ENCODE results near the gene APP.

Gene APP

GRCh38 chr21:26057477-26058170, 112.9 kb downstream of the APP start:
- Histone ChIP-seq H3K27me3 (ENCODE audit: low read depth, low read length) (no peaks in the 10 kb centered on the region), H3K27ac (ENCODE audit: low read length) (no peak overlapping the region), H2AFZ (ENCODE audit: low read depth, low read length) (no peak overlapping the region), H3K4me1 (ENCODE audit: low read length) (no peaks in the 10 kb centered on the region), H3K79me2 (ENCODE audit: low read length) (no peaks in the 10 kb centered on the region), H3K4me3 (ENCODE audit: low read length) (no peak overlapping the region), H3K4me2 (ENCODE audit: low read length) (no peak overlapping the region), H3K9me3 (ENCODE audit: insufficient read depth, low read length) (no peaks in the 10 kb centered on the region), H4K20me1 (ENCODE audit: insufficient read depth, low read length) (no peaks in the 10 kb centered on the region), H3K9ac (ENCODE audit: low read length) (no peak overlapping the region), H3K36me3 (replicated peaks; ENCODE audit: low read depth, low read length) (no peaks in the 10 kb centered on the region)
- TF ChIP-seq, protein P1, sequence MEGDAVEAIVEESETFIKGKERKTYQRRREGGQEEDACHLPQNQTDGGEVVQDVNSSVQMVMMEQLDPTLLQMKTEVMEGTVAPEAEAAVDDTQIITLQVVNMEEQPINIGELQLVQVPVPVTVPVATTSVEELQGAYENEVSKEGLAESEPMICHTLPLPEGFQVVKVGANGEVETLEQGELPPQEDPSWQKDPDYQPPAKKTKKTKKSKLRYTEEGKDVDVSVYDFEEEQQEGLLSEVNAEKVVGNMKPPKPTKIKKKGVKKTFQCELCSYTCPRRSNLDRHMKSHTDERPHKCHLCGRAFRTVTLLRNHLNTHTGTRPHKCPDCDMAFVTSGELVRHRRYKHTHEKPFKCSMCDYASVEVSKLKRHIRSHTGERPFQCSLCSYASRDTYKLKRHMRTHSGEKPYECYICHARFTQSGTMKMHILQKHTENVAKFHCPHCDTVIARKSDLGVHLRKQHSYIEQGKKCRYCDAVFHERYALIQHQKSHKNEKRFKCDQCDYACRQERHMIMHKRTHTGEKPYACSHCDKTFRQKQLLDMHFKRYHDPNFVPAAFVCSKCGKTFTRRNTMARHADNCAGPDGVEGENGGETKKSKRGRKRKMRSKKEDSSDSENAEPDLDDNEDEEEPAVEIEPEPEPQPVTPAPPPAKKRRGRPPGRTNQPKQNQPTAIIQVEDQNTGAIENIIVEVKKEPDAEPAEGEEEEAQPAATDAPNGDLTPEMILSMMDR (IDR thresholded peaks at IDR 0.05; ENCODE audit: low read depth, low read length): no peak
- TF ChIP-seq EZH2phosphoT487 (IDR thresholded peaks at IDR 0.05; ENCODE audit: low read depth): no peak

DNA sequence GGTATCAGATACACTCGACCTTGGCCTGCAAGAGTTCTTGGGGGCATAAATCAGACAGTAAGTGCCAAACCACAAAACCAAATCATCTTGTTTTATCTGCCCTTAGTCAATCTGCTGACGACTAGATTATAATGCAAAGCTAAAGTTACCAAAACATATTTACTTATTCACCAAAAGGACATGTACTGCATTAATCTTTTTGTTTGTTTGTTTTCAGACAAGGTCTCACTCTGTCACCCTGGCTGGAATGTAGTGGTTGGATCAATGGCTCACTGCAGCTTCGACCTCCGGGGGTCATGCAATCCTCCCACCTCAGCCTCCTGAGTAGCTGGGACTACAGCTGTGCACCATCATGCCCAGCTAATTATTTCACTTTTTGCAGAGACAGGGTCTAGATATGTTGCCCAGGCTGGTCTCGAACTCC, 114.7 kb downstream of the APP start:
- Histone ChIP-seq H3K4me2 (ENCODE audit: low read length) (no peak overlapping the region), H3K4me1 (ENCODE audit: low read length) (no peaks in the 10 kb centered on the region), H4K20me1 (ENCODE audit: insufficient read depth, low read length) (no peaks in the 10 kb centered on the region), H3K36me3 (replicated peaks; ENCODE audit: low read depth, low read length) (no peaks in the 10 kb centered on the region), H3K9me3 (ENCODE audit: insufficient read depth, low read length) (no peaks in the 10 kb centered on the region), H3K9ac (ENCODE audit: low read length) (no peak overlapping the region), H3K27me3 (ENCODE audit: low read depth, low read length) (no peaks in the 10 kb centered on the region), H2AFZ (ENCODE audit: low read depth, low read length) (no peak overlapping the region), H3K4me3 (ENCODE audit: low read length) (no peak overlapping the region), H3K27ac (ENCODE audit: low read length) (no peak overlapping the region), H3K79me2 (ENCODE audit: low read length) (no peaks in the 10 kb centered on the region)
- TF ChIP-seq, protein P1 (IDR thresholded peaks at IDR 0.05; ENCODE audit: low read depth, low read length): no peak
- TF ChIP-seq EZH2phosphoT487 (IDR thresholded peaks at IDR 0.05; ENCODE audit: low read depth): no peak

GRCh38 chr21:26055010-26055409, 115.6 kb downstream of the APP start:
- Histone ChIP-seq H3K9ac (ENCODE audit: low read length) (no peak overlapping the region), H3K27ac (ENCODE audit: low read length) (no peak overlapping the region), H3K9me3 (ENCODE audit: insufficient read depth, low read length) (no peaks in the 10 kb centered on the region), H3K4me1 (ENCODE audit: low read length) (no peaks in the 10 kb centered on the region), H4K20me1 (ENCODE audit: insufficient read depth, low read length) (no peaks in the 10 kb centered on the region), H3K79me2 (ENCODE audit: low read length) (no peaks in the 10 kb centered on the region), H2AFZ (ENCODE audit: low read depth, low read length) (no peak overlapping the region), H3K4me2 (ENCODE audit: low read length) (no peak overlapping the region), H3K27me3 (ENCODE audit: low read depth, low read length) (no peaks in the 10 kb centered on the region), H3K36me3 (replicated peaks; ENCODE audit: low read depth, low read length) (no peaks in the 10 kb centered on the region), H3K4me3 (ENCODE audit: low read length) (no peak overlapping the region)
- TF ChIP-seq, protein P1 (IDR thresholded peaks at IDR 0.05; ENCODE audit: low read depth, low read length): no peak
- TF ChIP-seq EZH2phosphoT487 (IDR thresholded peaks at IDR 0.05; ENCODE audit: low read depth): no peak

DNA sequence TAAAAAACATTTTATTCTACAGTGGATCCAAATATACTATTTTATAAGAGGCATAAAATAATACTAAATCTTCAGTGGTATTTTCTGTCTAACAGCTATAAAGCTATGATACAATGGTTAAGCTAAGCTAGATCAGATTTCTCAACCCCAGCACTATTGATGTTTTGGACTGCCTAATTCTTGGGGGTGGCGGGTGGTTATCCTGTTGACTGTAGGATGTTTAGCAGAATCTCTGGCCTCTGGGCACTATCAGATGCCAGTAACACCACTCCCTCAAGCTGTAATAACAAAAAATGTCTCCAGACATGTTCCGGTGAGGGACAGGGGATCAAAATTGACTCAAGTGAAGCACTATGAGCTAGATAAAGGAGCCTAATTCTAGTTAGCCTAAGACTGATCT, 118.5 kb downstream of the APP start:
- no peaks in the 10 kb centered on the region for H4K20me1 ChIP-seq (ENCODE audit: insufficient read depth, low read length)
- H3K79me2 ChIP-seq (ENCODE audit: low read length): no peaks in the 10 kb centered on the region
- H3K4me2 ChIP-seq (ENCODE audit: low read length): no peak overlapping the region
- no peaks in the 10 kb centered on the region for H3K4me1 ChIP-seq (ENCODE audit: low read length)
- H3K27ac ChIP-seq (ENCODE audit: low read length): no peak overlapping the region
- H3K27me3 ChIP-seq (ENCODE audit: low read depth, low read length): no peaks in the 10 kb centered on the region
- no peaks in the 10 kb centered on the region for H3K36me3 ChIP-seq (replicated peaks; ENCODE audit: low read depth, low read length)
- no peaks in the 10 kb centered on the region for H3K9me3 ChIP-seq (ENCODE audit: insufficient read depth, low read length)
- H3K4me3 ChIP-seq (ENCODE audit: low read length): no peak overlapping the region
- no peak overlapping the region for H2AFZ ChIP-seq (ENCODE audit: low read depth, low read length)
- TF ChIP-seq, protein P1 (IDR thresholded peaks at IDR 0.05; ENCODE audit: low read depth, low read length): no peak
- no peak for TF ChIP-seq EZH2phosphoT487 (IDR thresholded peaks at IDR 0.05; ENCODE audit: low read depth)
- no peak overlapping the region for H3K9ac ChIP-seq (ENCODE audit: low read length)

All from OCI-LY3 (cell line).